Ecto neural progenitor cell (in vitro differentiated cells): Measurements from ENCODE around the gene CHST10.
"Not testable (repeated sequence)": the region's sequence is repeated elsewhere in the genome, so short reads cannot be mapped to it uniquely, and the experiment has no call there.

ENCODE experiments used
- DNase-seq: peaks from one replicate; pipeline ENCODE4 v3.0.0-alpha.2; 2018; ENCODE audit warnings: low spot score

CHST10 gene, protein sequence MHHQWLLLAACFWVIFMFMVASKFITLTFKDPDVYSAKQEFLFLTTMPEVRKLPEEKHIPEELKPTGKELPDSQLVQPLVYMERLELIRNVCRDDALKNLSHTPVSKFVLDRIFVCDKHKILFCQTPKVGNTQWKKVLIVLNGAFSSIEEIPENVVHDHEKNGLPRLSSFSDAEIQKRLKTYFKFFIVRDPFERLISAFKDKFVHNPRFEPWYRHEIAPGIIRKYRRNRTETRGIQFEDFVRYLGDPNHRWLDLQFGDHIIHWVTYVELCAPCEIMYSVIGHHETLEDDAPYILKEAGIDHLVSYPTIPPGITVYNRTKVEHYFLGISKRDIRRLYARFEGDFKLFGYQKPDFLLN

DNA sequence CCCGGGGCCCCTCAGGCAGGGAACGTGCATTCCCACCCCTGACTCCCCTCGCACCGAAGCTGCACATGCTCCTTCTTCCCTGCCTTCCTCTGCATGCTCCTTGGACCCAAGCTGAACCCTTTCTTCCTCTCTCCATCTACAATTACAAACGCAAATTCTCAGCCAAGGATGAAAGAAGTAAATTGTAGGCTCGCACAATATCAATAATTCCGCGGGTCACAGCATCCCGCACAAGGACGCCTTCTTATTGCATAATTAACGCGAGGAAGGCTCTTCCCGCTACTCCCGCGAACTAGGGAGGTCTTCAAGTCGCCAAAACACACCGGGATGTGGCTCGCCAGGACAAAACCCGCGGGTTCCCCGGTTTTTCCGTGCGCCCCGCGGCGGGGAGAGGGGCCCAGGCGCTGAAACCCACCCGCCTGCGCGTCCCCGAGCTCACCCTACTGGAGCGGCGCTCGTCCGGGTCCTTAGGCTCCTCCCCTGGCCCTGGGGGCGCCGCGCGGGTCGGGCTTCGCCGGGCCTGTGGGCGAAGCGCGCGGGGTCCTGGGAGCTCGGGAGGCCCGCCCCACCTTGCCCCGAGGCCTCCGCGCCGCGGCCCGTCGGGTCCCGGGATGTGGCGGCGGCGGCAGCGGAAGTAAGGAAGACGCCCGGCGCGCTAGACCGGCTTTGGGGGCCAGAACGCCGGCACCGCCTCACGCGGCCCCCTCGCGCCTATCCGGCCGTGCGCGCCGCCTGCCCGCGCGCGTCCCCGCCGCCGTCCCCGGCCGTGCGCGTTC lies at the start of gene CHST10:
CHST10 (minus strand) TSS at position 734 of the 776 bp plus-strand sequence. CDS start 10,993 bp downstream, outside the sequence.
- DNase-seq: peak; percentile 84

DNA sequence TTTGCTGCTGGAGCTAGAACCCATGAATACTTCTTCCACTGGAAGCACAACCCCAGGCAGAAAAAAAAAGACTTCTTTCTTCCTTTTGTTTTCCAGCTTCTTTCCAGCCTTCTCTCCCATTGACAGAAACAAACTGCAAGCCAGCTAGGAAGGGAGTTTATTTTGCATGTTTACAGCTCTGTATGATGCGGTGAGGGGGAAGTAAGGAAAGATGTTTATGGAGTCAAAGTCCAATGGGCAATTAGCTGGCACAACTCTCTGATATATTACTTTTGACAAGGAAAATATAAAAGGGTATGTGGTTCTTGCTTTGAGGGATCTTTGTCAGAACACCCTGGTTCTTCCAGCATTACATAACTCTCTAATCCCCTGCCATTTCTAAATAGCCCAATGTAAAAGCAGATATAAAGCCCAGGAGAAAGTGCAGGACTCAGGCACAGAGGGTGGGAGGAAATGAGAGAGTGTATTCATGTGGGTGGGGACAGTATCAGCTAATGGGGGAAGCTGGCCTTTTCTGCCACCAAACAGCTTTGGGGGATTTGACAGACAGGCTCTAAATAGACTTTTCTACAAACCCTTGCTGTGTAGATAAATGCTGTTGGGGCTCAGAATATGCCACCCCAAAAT lies 43.5 kb upstream of the CHST10 start:
- DNase-seq: no peak

DNA sequence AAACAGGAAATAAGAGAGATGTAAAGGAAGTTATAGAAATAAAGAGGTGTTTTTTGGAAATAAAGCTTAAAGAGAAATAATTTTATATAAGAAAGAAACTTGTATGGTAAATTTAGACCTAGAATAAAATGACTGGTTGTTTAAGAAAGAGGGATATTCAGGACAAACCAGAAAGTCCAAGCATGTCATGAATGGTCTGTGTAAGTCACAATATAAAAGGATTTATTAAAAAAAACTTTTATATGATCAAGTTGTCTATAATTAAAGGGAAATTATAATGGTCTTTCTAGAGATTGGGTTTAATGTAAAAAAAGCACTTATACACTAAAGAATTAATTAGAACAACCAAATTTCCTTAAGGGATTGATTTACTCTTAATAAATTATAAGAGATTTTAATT lies 38.9 kb upstream of the CHST10 start:
- DNase-seq: not testable (repeated sequence)

GRCh38 chr2:100453853-100454252 lies 36.4 kb upstream of the CHST10 start:
- no peak for DNase-seq

- no peak for DNase-seq
These were observed 34.3 kb upstream of the CHST10 start for GRCh38 chr2:100451734-100452133.

GRCh38 chr2:100451092-100451491 lies 33.6 kb upstream of the CHST10 start:
- no peak for DNase-seq

GRCh38 chr2:100446696-100447095 lies 29.2 kb upstream of the CHST10 start:
- no peak for DNase-seq

DNA sequence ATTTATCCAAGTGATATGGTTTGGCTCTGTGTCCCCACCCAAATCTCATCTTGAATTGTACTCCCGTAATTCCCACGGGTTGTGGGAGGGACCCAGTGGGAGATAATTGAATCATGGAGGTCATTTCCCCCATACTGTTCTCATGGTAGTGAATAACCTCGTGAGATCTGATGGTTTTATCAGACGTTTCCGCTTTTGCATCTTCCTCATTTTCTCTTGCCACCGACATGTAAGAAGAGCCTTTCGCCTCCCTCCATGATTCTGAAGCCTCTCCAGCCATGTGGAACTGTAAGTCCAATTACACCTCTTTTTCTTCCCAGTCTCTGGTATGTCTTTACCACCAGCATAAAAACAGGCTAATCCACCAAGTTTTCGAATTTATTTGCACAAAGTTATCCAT lies 20.3 kb upstream of the CHST10 start:
- DNase-seq: no peak

DNA sequence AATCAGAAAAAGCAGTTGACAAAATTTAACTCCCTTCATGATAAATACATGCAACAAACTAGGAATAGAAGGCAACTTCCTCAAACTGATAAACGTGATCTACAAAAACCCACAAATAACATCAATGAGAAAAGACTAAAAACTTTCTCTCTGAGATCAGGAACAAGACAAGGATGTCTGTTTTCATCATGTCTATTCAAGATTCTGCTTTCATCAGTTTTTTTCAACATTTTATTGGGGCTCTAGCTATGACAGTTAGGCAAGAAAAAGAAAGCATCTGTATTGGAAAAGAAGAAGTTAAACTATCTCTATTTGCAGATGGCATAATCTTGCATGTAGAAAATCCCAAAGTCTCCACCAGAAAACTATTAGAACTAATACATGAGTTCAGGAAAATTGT lies 12.3 kb upstream of the CHST10 start:
- no peak for DNase-seq

GRCh38 chr2:100427627-100428258 lies 10.3 kb upstream of the CHST10 start:
- DNase-seq: no peak

DNA sequence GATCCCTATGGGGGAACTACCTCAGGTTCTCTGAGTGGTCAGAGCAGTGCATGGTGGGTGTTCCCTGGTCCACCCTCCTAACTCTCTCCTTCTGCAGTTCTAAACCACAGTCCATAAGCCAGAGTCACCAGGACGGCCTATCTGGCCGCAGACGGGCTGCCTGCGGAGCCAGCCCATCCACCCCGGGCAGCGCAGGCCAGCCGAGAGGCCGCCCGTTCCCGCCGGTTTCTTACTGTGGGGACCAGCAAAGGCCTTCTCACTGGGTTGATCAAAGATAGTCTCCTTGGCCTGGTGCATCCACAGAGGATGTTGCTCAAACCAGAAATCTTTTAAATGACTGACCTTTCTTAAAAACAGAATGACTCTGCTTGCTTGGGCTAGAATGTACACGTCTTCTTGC lies 9.6 kb upstream of the CHST10 start:
- DNase-seq: no peak

GRCh38 chr2:100426384-100426720 lies 8.9 kb upstream of the CHST10 start:
- DNase-seq: no peak

- no peak for DNase-seq
These were observed 8.3 kb upstream of the CHST10 start for GRCh38 chr2:100425573-100426383.

GRCh38 chr2:100425107-100425506 lies 7.6 kb upstream of the CHST10 start:
- DNase-seq: no peak

DNA sequence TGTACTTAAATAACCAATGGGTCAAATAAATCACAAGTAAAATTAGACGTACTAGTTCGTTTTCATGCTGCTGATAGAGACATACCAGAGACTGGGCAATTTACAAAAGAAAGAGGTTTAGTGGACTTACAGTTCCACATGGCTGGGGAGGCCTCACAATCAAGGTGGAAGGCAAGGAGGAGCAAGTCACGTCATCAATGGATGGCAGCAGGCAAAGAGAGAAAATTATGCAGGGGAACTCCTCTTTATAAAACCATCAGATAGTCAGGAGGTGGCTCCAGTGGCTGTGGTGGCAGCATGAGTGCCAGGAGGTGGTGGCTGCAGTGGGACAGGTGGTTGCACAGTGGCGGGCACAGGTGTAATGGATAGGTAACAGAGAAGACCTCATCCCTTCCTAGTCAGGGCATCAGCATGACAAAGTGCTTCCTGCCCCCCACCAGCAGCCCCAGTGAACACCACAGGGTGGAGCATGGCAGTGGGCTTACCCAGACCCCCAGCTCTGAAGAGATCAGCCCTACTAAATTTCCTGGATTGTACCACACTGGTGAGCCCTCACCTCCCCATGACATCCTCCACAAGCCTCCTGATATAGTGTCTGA lies 6.9 kb upstream of the CHST10 start:
- DNase-seq: no peak

- no peak for DNase-seq
These were observed 6.2 kb upstream of the CHST10 start for GRCh38 chr2:100423631-100424030.

DNA sequence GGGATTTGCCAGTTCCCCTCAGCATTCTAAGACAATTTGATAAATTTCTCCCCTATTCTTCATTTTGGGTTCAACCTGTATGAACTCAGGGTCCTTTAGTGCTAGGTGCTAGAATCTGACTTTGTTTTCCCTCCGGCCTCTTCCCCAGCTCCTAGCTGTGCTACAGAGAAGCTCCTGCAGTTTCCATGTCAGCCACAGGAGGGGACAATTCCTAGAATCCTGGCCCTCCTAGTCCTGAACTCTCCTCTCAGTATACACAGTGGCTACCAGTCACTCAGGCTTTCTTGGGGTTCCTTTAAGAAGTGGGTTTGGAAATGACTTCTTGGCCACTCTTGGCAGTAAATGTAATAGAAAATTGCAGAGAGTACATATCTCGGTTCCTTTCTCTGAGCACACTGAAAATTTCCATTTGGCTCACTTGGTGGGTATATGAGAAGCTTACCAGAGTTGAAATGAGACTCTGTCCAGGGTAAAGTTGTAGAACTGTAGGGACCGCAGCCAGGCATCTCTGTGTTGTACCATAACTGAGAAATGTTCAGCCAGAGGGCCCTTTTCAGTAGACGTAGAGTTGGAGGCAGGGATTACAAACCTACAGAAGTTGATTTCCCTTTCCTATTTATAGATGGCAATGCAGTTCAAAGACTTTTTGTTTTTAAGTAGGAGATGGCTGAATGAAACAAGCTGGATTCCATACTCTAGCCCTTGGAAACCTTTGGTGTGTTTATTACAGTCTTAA lies 5.0 kb upstream of the CHST10 start:
- no peak for DNase-seq

DNA sequence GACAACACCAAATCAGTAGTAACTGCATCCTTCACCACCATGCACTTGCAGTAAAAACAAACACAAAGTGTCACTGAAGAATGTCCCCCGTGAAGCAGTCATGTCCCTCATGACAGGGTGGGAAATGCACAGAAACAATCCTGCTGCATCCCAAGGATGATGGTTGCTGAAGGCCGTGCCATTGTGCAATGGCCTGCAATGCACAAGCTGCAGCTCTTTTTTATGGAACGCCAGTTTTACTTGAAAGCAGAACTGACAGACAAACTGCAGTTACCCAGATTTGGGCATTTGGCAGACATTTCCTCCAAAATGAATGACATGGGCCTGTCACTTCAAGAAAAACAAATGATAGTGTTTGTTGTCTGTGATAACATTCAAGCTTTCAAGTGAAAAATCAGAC lies 2.4 kb upstream of the CHST10 start:
- DNase-seq: no peak

- DNase-seq: no peak
These were observed 1.0 kb upstream of the CHST10 start for GRCh38 chr2:100418406-100418962.

- DNase-seq: no peak
These were observed 250 bp upstream of the CHST10 start for GRCh38 chr2:100417711-100418124.
